ENCODE data around the gene DENND11.

Gene DENND11

GRCh38 chr7:141686074-141686473 is 15.9 kb downstream of the DENND11 start:
- no peak for DNase-seq

GRCh38 chr7:141685285-141686023 is 16.5 kb downstream of the DENND11 start:
- peak in 31 of 56 donors; percentile 20 to 67 (median 43) for DNase-seq

- no peak for DNase-seq
Measured at GRCh38 chr7:141679014-141679413, 23.0 kb downstream of the DENND11 start.

GRCh38 chr7:141676618-141677017 is 25.3 kb downstream of the DENND11 start:
- no peak for DNase-seq

- DNase-seq, result peak in 3 of 56 donors; percentile 10 to 49 (median 39)
Measured at GRCh38 chr7:141675436-141676215, 26.3 kb downstream of the DENND11 start.

- peak in 16 of 56 donors; percentile 14 to 51 (median 30) for DNase-seq
Measured at GRCh38 chr7:141674702-141675101, 27.3 kb downstream of the DENND11 start.

GRCh38 chr7:141674171-141674671 is 27.7 kb downstream of the DENND11 start:
- no peak for DNase-seq

GRCh38 chr7:141673346-141673745 is 28.6 kb downstream of the DENND11 start:
- DNase-seq, result peak in 1 of 56 donors; percentile 37

- no peak for DNase-seq
Measured at GRCh38 chr7:141671705-141672496, 30.1 kb downstream of the DENND11 start.

GRCh38 chr7:141668853-141669252 is 33.1 kb downstream of the DENND11 start:
- DNase-seq, result no peak

GRCh38 chr7:141666071-141666470 is 35.9 kb downstream of the DENND11 start:
- DNase-seq, result no peak

- DNase-seq, result no peak
Measured at GRCh38 chr7:141665208-141666035, 36.5 kb downstream of the DENND11 start.

- no peak for DNase-seq
Measured at GRCh38 chr7:141664450-141664849, 37.5 kb downstream of the DENND11 start.

GRCh38 chr7:141663081-141663849 is 38.7 kb downstream of the DENND11 start:
- DNase-seq, result no peak

- DNase-seq, result peak in 10 of 56 donors; percentile 8 to 64 (median 28)
Measured at GRCh38 chr7:141660259-141660658, 41.7 kb downstream of the DENND11 start.

GRCh38 chr7:141659501-141659900 is 42.5 kb downstream of the DENND11 start:
- no peak for DNase-seq

- peak in 48 of 56 donors; percentile 20 to 85 (median 52) for DNase-seq
Measured at GRCh38 chr7:141654551-141654950, 47.4 kb downstream of the DENND11 start.

GRCh38 chr7:141652691-141653090 is 49.3 kb downstream of the DENND11 start:
- DNase-seq, result no peak

All from amygdala (tissue), 56 donors.